Measurements from ENCODE around the gene MBD1. TPM values are rescaled to one million over a fixed set of nuclear protein-coding genes. Genes with fewer than 3 reads are reported as not detected.
"Not testable (repeated sequence)": the region's sequence is repeated elsewhere in the genome, so short reads cannot be mapped to it uniquely, and the experiment has no call there.

The MBD1 gene
- total RNA-seq, 1 donor from 2014 or later: 72.2 TPM

DNA sequence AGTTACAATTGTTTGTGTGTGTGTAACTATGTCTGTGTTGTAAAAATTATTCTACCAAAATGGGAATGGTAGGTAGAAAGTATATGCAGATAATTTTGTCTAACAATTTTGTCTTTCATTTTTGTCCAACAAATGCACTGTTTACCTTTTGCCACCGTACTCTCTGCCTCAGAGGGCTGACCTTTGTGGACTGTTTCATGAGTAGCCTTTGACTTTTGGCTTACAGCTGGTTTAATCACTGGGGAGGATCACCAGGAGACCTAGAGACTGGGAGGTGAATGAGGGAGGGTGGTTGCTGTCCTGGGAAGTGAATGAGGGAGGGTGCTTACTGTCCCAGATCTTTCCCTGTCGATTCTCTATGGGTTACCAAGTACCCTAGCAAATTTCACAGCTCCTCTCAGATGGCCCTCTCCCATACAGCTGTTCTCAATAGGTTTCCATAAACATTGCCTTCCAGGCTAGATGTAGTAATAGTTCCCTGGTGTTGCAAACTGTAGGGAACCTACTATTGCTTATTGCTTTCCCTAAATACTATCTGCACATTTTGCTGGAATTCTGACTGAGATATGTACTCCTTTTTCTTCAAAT lies 32.6 kb upstream of the MBD1 start:
- Histone ChIP-seq H3K27me3 (ENCODE audit: control insufficient read depth, insufficient read depth, low read length) (no peaks in the 10 kb centered on the region), H3K4me3 (ENCODE audit: low read depth, low read length) (no peak overlapping the region), H3K36me3 (ENCODE audit: control insufficient read depth, insufficient read depth, low read length) (no peaks in the 10 kb centered on the region)
- TF ChIP-seq, protein P1, sequence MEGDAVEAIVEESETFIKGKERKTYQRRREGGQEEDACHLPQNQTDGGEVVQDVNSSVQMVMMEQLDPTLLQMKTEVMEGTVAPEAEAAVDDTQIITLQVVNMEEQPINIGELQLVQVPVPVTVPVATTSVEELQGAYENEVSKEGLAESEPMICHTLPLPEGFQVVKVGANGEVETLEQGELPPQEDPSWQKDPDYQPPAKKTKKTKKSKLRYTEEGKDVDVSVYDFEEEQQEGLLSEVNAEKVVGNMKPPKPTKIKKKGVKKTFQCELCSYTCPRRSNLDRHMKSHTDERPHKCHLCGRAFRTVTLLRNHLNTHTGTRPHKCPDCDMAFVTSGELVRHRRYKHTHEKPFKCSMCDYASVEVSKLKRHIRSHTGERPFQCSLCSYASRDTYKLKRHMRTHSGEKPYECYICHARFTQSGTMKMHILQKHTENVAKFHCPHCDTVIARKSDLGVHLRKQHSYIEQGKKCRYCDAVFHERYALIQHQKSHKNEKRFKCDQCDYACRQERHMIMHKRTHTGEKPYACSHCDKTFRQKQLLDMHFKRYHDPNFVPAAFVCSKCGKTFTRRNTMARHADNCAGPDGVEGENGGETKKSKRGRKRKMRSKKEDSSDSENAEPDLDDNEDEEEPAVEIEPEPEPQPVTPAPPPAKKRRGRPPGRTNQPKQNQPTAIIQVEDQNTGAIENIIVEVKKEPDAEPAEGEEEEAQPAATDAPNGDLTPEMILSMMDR (IDR thresholded peaks at IDR 0.05; ENCODE audit: insufficient read depth, low read length, poor library complexity, severe bottlenecking): no peak
- no peak for DNase-seq (ENCODE audit: low read depth)

DNA sequence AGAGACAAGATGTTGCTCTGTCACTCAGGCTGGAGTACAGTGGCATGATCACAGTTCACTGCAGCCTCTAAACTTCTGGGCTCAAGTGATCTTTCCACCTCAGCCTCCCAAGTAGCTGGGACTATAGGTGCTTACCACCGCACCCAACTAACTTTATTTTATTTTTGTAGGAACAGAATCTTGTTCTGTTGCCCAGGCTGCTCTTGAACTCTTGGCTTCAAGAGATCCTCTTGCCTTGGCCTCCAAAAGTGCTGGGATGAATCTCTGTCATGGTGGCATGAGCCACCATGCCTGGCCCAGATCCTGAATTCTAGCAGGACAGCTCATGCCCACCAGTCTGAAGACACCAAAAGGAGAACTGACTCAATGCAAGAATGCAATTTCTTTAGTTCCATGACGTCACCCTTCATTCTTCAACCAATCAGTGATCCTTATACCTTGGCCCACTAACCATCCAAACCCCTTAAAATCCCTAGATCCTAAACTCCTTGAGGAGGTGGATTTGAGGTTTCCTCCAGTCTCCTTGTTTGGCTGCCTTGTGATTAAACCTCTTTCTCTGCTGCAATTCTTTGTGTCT lies 31.8 kb upstream of the MBD1 start:
- no peaks in the 10 kb centered on the region for H3K27me3 ChIP-seq (ENCODE audit: control insufficient read depth, insufficient read depth, low read length)
- TF ChIP-seq, protein P1 (IDR thresholded peaks at IDR 0.05; ENCODE audit: insufficient read depth, low read length, poor library complexity, severe bottlenecking): no peak
- no peak overlapping the region for H3K4me3 ChIP-seq (ENCODE audit: low read depth, low read length)

DNA sequence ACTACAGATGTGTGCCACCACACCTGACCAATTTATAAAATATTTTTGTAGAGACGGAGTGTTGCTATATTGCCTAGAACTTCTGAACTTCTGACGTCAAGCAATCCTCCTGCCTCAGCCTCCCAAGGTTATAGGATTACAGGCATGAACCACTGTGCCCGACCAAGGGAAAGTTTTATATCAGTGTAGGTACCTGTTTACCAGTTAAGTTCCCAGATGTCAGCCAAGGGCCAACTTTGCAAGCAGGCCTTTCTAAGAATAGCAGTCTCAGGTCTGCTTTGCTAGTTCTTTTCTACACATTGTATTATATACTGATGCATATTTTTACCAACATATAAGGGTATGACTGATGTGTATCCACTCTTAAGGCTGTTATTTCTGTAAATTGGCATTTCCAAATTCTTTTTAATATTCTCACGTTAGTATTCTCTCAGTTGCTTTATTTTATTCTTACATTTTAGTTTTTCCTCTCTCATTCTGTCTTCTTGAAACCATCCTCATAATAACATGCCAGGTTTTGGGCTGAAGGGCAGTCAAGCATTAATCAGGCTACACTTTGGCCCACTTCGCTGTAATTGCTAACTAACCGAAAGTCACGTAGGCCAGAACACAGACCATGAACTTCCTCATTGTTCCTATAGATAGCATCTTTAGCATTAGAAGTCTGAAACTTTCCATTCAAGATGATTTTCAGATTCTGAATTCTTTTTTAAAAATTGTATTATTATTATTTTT lies 31.1 kb upstream of the MBD1 start:
- no peaks in the 10 kb centered on the region for H3K36me3 ChIP-seq (ENCODE audit: control insufficient read depth, insufficient read depth, low read length)
- DNase-seq (ENCODE audit: low read depth): peak; percentile 5
- TF ChIP-seq, protein P1 (IDR thresholded peaks at IDR 0.05; ENCODE audit: insufficient read depth, low read length, poor library complexity, severe bottlenecking): no peak
- H3K27me3 ChIP-seq (ENCODE audit: control insufficient read depth, insufficient read depth, low read length): no peaks in the 10 kb centered on the region
- H3K4me3 ChIP-seq (ENCODE audit: low read depth, low read length): no peak overlapping the region

More for the DNA sequence above, 31.8 kb upstream of the MBD1 start:
- H3K36me3 ChIP-seq (ENCODE audit: control insufficient read depth, insufficient read depth, low read length): no peaks in the 10 kb centered on the region
- no peak for DNase-seq (ENCODE audit: low read depth)

DNA sequence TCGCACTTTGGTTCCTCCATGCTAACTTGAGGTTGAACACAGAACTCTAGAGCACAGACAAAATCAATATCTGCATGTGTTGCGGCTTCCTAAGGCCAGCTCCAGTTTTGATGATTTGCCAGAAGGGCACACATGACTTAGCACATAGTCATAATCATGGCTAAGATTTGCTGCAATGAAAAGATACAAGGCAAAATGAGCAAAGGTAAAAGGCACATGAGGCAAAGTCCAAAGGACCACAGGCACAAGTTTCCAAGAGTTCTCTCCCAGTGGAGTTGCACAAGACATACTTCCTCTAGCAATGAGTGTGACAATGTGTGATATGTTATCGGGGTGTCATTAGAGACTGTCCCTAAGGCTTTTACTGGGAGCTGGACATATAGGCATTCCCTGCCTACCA lies 30.3 kb upstream of the MBD1 start:
- no peak overlapping the region for H3K4me3 ChIP-seq (ENCODE audit: low read depth, low read length)
- TF ChIP-seq, protein P1 (IDR thresholded peaks at IDR 0.05; ENCODE audit: insufficient read depth, low read length, poor library complexity, severe bottlenecking): no peak
- H3K27me3 ChIP-seq (ENCODE audit: control insufficient read depth, insufficient read depth, low read length): no peaks in the 10 kb centered on the region
- peak; percentile 7 for DNase-seq (ENCODE audit: low read depth)
- no peaks in the 10 kb centered on the region for H3K36me3 ChIP-seq (ENCODE audit: control insufficient read depth, insufficient read depth, low read length)

DNA sequence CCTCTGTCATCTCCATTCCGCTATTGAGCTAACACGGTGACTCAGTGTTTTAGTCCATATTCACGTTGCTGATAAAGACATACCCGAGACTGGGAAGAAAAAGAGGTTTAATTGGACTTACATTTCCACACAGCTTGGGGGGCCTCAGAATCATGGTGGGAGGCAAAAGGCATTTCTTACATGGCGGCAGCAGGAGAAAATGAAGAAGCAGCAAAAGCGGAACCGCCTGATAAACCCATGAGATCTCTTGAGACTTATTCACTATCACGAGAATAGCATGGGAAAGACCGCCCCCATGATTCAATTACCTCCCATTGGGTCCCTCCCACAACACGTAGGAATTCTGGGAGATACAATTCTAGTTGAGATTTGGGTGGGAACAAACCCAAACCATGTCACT lies 28.8 kb upstream of the MBD1 start:
- no peak for DNase-seq (ENCODE audit: low read depth)
- Histone ChIP-seq H3K27me3 (ENCODE audit: control insufficient read depth, insufficient read depth, low read length) (no peaks in the 10 kb centered on the region), H3K36me3 (ENCODE audit: control insufficient read depth, insufficient read depth, low read length) (no peaks in the 10 kb centered on the region), H3K4me3 (ENCODE audit: low read depth, low read length) (no peak overlapping the region)
- TF ChIP-seq, protein P1 (IDR thresholded peaks at IDR 0.05; ENCODE audit: insufficient read depth, low read length, poor library complexity, severe bottlenecking): no peak

DNA sequence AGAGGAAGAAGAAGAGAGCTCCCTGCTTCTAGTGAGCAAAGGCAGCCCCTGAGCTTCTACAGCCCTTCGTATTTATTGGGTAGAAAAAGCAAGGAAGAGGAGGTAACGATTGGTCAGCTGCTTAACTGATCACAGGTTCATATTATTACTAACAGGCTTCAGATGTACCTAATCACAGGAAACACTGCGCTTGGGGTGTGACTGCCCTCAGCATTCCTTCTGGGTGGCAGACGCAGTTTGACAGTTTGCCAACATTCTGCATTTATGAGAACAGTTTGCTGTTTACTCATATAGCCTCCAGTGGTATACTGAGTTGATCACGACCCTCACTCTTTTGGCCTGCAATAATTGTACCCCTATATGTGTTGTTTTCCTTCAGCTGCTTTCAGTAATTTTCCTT lies 27.5 kb upstream of the MBD1 start:
- H3K27me3 ChIP-seq (ENCODE audit: control insufficient read depth, insufficient read depth, low read length); H3K4me3 ChIP-seq (ENCODE audit: low read depth, low read length); DNase-seq (ENCODE audit: low read depth); H3K36me3 ChIP-seq (ENCODE audit: control insufficient read depth, insufficient read depth, low read length): not testable (repeated sequence)
